DMS 273 (cell line): ENCODE data around the gene CPNE9.
A peak's percentile ranks its signal among the peaks of the same experiment; 100 is the strongest.

Experiments used
- DNase-seq: peaks from one replicate; lab custom pipeline; 2025; ENCODE audit not compliant: unreplicated experiment; lab: John Stamatoyannopoulos, UW

Gene CPNE9

GRCh38 chr3:9703736-9704346 is at the start of gene CPNE9:
CPNE9 (plus strand) TSS chr3:9703833; CDS start chr3:9703997, 164 bp downstream.
- peak; percentile 68 for DNase-seq

- no peak for DNase-seq
These were observed 43.8 kb upstream of the CPNE9 start for GRCh38 chr3:9659849-9660248.

GRCh38 chr3:9660972-9661371 is 42.7 kb upstream of the CPNE9 start:
- no peak for DNase-seq

- no peak for DNase-seq
These were observed 39.4 kb upstream of the CPNE9 start for GRCh38 chr3:9664119-9664751.

GRCh38 chr3:9666704-9667445 is 36.8 kb upstream of the CPNE9 start:
- DNase-seq: no peak

- no peak for DNase-seq
These were observed 34.4 kb upstream of the CPNE9 start for GRCh38 chr3:9669277-9669676.

GRCh38 chr3:9669720-9670432 is 33.8 kb upstream of the CPNE9 start:
- DNase-seq: no peak

- no peak for DNase-seq
These were observed 30.6 kb upstream of the CPNE9 start for GRCh38 chr3:9673082-9673481.

- no peak for DNase-seq
These were observed 29.9 kb upstream of the CPNE9 start for GRCh38 chr3:9673752-9674151.

- no peak for DNase-seq
These were observed 27.8 kb upstream of the CPNE9 start for GRCh38 chr3:9675736-9676290.

- DNase-seq: no peak
These were observed 26.8 kb upstream of the CPNE9 start for GRCh38 chr3:9676785-9677184.

- DNase-seq: no peak
These were observed 25.1 kb upstream of the CPNE9 start for GRCh38 chr3:9678493-9678892.

GRCh38 chr3:9679476-9680080 is 24.1 kb upstream of the CPNE9 start:
- no peak for DNase-seq

- no peak for DNase-seq
These were observed 22.5 kb upstream of the CPNE9 start for GRCh38 chr3:9681011-9681722.

- DNase-seq: no peak
These were observed 21.9 kb upstream of the CPNE9 start for GRCh38 chr3:9681723-9682081.

- no peak for DNase-seq
These were observed 21.5 kb upstream of the CPNE9 start for GRCh38 chr3:9682096-9682495.

GRCh38 chr3:9683426-9683825 is 20.2 kb upstream of the CPNE9 start:
- no peak for DNase-seq

- no peak for DNase-seq
These were observed 18.2 kb upstream of the CPNE9 start for GRCh38 chr3:9685216-9686049.

GRCh38 chr3:9686050-9686550 is 17.5 kb upstream of the CPNE9 start:
- DNase-seq: no peak
